Suprapubic skin (tissue), 4 donors: ENCODE measurements around the gene DNPH1. TPM values are rescaled to one million over a fixed set of nuclear protein-coding genes. Genes with fewer than 3 reads are reported as not detected.

ENCODE experiments used
- DNase-seq, 2 donors: peaks; one replicate each; pipeline ENCODE4 v3.0.0-alpha.2; 2019; ENCODE audit warnings: low spot score in 2 of 2
- H3K27ac ChIP-seq: fragments of 200-600 bp; sonication (generic); one replicate; pipeline ENCODE4 v1.5.1; 2019
- H3K27me3 ChIP-seq: fragments of 200-600 bp; sonication (generic); one replicate; pipeline ENCODE4 v1.5.1; 2019
- H3K36me3 ChIP-seq: fragments of 200-600 bp; sonication (generic); one replicate; pipeline ENCODE4 v1.5.1; 2019
- H3K4me1 ChIP-seq: fragments of 200-600 bp; sonication (generic); one replicate; pipeline ENCODE4 v1.5.1; 2019
- H3K4me3 ChIP-seq: fragments of 200-600 bp; sonication (generic); one replicate; pipeline ENCODE4 v1.5.1; 2019; ENCODE audit warnings: mild to moderate bottlenecking
- H3K9me3 ChIP-seq: fragments of 200-600 bp; sonication (generic); one replicate; pipeline ENCODE4 v1.5.1; 2019
- EP300 ChIP-seq: sonication (generic); formaldehyde crosslinking; IDR thresholded peaks from one replicate; pipeline ENCODE4 v1.6.1; 2017; ENCODE audit warnings: antibody characterized with exemption
- POLR2A ChIP-seq, 2 donors: fragments of 450-650 bp; IDR thresholded peaks; one replicate each; pipeline ENCODE4 v1.6.1; 2017; ENCODE audit warnings: antibody characterized with exemption in 2 of 2, mild to moderate bottlenecking in 2 of 2, moderate library complexity in 2 of 2
- POLR2AphosphoS5 ChIP-seq, 3 donors: sonication (generic); formaldehyde crosslinking; IDR thresholded peaks; one replicate each; pipeline ENCODE4 v1.6.1; 2017; ENCODE audit warnings: antibody characterized with exemption in 3 of 3
- WGBS: methylation state at CpG from one replicate; pipeline ENCODE4 v1.1.5; 2018; 5-methylcytosine and 5-hydroxymethylcytosine counted together
- total RNA-seq, 4 donors: library from RNA; depleted of rRNA; stranded (reverse); fragments of >200 nt; gene quantifications; one replicate each; pipeline ENCODE4 v1.1.0, GENCODE V29; 2016
- TF ChIP-seq, protein P1 (sequence below), 2 donors: fragments of 200-600 bp in 1 of 2; fragments of 450-650 bp in 1 of 2; sonication (generic) in 1 of 2; IDR thresholded peaks; one replicate each; pipeline ENCODE4 v1.5.1; 2016 to 2019; ENCODE audit warnings: antibody characterized with exemption in 2 of 2, mild to moderate bottlenecking in 1 of 2, moderate library complexity in 1 of 2

Gene DNPH1
- total RNA-seq, 4 donors from 2014 or later = 21.9 to 88.4 (median 74.4) TPM

GRCh38 chr6:43268355-43268700 lies 39.0 kb upstream of the DNPH1 start:
- H3K27ac ChIP-seq = no peak overlapping the region

GRCh38 chr6:43267619-43268354 lies 38.5 kb upstream of the DNPH1 start:
- no peaks in the 10 kb centered on the region for H3K9me3 ChIP-seq
- peaks cover 15% of the 10 kb centered on the region for H3K27me3 ChIP-seq
- no peak for DNase-seq
- no peak for TF ChIP-seq POLR2AphosphoS5 (IDR thresholded peaks at IDR 0.05)
- no peak for TF ChIP-seq EP300
- TF ChIP-seq POLR2A (IDR thresholded peaks at IDR 0.05) = no peak
- TF ChIP-seq, protein P1, sequence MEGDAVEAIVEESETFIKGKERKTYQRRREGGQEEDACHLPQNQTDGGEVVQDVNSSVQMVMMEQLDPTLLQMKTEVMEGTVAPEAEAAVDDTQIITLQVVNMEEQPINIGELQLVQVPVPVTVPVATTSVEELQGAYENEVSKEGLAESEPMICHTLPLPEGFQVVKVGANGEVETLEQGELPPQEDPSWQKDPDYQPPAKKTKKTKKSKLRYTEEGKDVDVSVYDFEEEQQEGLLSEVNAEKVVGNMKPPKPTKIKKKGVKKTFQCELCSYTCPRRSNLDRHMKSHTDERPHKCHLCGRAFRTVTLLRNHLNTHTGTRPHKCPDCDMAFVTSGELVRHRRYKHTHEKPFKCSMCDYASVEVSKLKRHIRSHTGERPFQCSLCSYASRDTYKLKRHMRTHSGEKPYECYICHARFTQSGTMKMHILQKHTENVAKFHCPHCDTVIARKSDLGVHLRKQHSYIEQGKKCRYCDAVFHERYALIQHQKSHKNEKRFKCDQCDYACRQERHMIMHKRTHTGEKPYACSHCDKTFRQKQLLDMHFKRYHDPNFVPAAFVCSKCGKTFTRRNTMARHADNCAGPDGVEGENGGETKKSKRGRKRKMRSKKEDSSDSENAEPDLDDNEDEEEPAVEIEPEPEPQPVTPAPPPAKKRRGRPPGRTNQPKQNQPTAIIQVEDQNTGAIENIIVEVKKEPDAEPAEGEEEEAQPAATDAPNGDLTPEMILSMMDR (IDR thresholded peaks at IDR 0.05) = no peak
- H3K36me3 ChIP-seq = no peaks in the 10 kb centered on the region
- H3K4me1 ChIP-seq = peaks cover 17% of the 10 kb centered on the region
- H3K27ac ChIP-seq = no peak overlapping the region
- no peak overlapping the region for H3K4me3 ChIP-seq
- WGBS = 88% methylated on average over 7 of the region's 7 CpGs

More at GRCh38 chr6:43268355-43268700, 39.0 kb upstream of the DNPH1 start:
- Histone ChIP-seq H3K9me3 (no peaks in the 10 kb centered on the region), H3K36me3 (no peaks in the 10 kb centered on the region), H3K4me3 (no peak overlapping the region), H3K4me1 (peaks cover 17% of the 10 kb centered on the region), H3K27me3 (peaks cover 15% of the 10 kb centered on the region)
- TF ChIP-seq POLR2AphosphoS5 (IDR thresholded peaks at IDR 0.05) = no peak
- DNase-seq = no peak
- 66% methylated on average over 3 of the region's 3 CpGs for WGBS

DNA sequence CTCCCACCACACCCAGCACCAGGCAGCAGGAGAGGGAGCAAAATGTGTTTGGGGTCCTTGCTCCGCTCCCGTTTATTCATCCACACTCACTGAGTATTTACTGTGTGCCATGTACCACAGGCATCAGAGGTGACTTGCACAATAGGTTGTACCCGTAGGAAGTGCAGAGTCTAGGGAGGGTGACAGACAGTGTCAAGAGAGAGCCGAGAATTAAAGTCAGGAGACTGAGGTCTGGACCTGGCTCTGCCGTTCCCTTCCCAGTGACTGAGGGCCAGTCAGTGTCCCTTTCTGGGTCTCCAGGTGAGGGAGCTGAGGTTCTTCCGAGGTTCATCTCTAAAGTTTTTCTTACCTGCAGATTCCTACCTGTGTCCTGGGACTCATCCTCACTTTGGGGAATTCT lies 36.3 kb upstream of the DNPH1 start:
- Histone ChIP-seq H3K9me3 (no peaks in the 10 kb centered on the region), H3K36me3 (no peaks in the 10 kb centered on the region), H3K27me3 (peaks cover 15% of the 10 kb centered on the region), H3K4me1 (peaks cover 17% of the 10 kb centered on the region), H3K27ac (no peak overlapping the region), H3K4me3 (no peak overlapping the region)
- TF ChIP-seq POLR2AphosphoS5 (IDR thresholded peaks at IDR 0.05) = no peak
- no peak for DNase-seq
- WGBS = 91% methylated on average over 4 of the region's 6 CpGs

DNA sequence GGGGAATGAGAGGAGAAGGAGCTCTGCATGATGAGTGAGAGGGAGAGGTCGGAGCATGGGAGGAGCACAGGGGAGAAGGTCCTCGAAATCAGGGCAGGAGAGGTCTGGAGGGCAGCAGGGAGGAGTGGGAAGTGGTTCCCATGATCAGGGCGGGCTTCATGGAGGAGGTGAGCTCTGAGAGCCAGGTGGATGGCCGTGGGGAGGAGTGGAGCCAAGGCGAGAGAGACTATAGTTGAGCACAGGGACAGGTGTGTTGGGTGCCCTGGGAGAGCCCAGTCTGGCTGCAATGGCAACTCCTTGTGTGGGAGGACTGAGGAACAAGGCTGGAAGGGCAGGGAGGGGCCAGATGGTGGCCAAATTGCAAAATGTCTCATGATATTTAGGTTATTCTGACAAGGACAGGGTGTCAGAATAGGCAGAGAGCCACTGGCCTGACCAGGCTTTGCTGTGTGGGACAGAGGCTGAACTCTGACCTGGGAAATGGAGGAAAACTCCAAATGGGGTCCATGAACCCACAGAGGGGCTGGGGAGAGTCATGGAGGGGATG lies 35.4 kb upstream of the DNPH1 start:
- TF ChIP-seq POLR2AphosphoS5 (IDR thresholded peaks at IDR 0.05) (no peak), POLR2A (IDR thresholded peaks at IDR 0.05) (no peak), EP300 (no peak)
- TF ChIP-seq, protein P1 (IDR thresholded peaks at IDR 0.05) = no peak
- no peak overlapping the region for H3K4me3 ChIP-seq
- H3K4me1 ChIP-seq = peaks cover 12% of the 10 kb centered on the region
- H3K27ac ChIP-seq = no peak overlapping the region
- no peaks in the 10 kb centered on the region for H3K9me3 ChIP-seq
- WGBS = 87% methylated on average over 5 of the region's 5 CpGs
- H3K36me3 ChIP-seq = no peaks in the 10 kb centered on the region
- DNase-seq = no peak
- peaks cover 11% of the 10 kb centered on the region for H3K27me3 ChIP-seq

- DNase-seq = no peak
- 58% methylated on average over 11 of the region's 12 CpGs for WGBS
- Histone ChIP-seq H3K9me3 (no peaks in the 10 kb centered on the region), H3K27me3 (peaks cover 8% of the 10 kb centered on the region), H3K36me3 (no peaks in the 10 kb centered on the region), H3K4me1 (peaks cover 4% of the 10 kb centered on the region), H3K4me3 (no peak overlapping the region), H3K27ac (no peak overlapping the region)
- no peak for TF ChIP-seq POLR2A (IDR thresholded peaks at IDR 0.05)
- TF ChIP-seq, protein P1 (IDR thresholded peaks at IDR 0.05) = peak; percentile 20 to 63
Observed at GRCh38 chr6:43263314-43264178, 34.3 kb upstream of the DNPH1 start.

DNA sequence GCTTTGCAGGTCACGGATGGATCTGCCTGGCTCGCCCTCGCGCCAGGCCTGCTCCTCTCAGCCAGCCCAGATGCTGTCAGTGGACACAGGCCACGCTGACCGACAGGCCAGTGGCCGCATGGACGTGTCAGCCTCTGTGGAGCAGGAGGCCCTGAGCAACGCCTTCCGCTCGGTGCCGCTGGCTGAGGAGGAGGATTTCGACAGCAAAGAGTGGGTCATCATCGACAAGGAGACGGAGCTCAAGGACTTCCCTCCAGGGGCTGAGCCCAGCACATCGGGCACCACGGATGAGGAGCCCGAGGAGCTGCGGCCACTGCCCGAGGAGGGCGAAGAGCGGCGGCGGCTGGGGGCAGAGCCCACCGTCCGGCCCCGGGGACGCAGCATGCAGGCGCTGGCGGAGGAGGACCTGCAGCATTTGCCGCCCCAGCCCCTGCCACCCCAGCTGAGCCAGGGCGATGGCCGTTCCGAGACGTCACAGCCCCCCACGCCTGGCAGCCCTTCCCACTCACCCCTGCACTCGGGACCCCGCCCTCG lies 33.6 kb upstream of the DNPH1 start:
- Histone ChIP-seq H3K4me1 (no peaks in the 10 kb centered on the region), H3K27me3 (peaks cover 6% of the 10 kb centered on the region), H3K36me3 (no peaks in the 10 kb centered on the region), H3K27ac (no peak overlapping the region), H3K4me3 (no peak overlapping the region), H3K9me3 (no peaks in the 10 kb centered on the region)
- TF ChIP-seq POLR2AphosphoS5 (IDR thresholded peaks at IDR 0.05) = no peak
- no peak for TF ChIP-seq POLR2A (IDR thresholded peaks at IDR 0.05)
- TF ChIP-seq EP300 = no peak
- TF ChIP-seq, protein P1 (IDR thresholded peaks at IDR 0.05) = no peak
- DNase-seq = no peak
- 89% methylated on average over 32 of the region's 39 CpGs for WGBS
